Activated CD4-positive, alpha-beta T cell treated with anti-CD3 and anti-CD28 coated beads for 4 hours (primary cell): ENCODE data around the gene CORO1C.

Source experiments
- DNase-seq, 2 donors: peaks; one replicate each; pipeline ENCODE4 v3.0.0-alpha.2; 2020

CORO1C gene

GRCh38 chr12:108646600-108647579 is 84.4 kb downstream of the CORO1C start:
- no peak for DNase-seq

- no peak for DNase-seq
Measured at GRCh38 chr12:108645686-108646599, 85.4 kb downstream of the CORO1C start.

GRCh38 chr12:108644811-108645120 is 86.6 kb downstream of the CORO1C start:
- DNase-seq, result no peak

GRCh38 chr12:108643941-108644810 is 87.1 kb downstream of the CORO1C start:
- no peak for DNase-seq

GRCh38 chr12:108642899-108643654 is 88.2 kb downstream of the CORO1C start:
- DNase-seq, result no peak

GRCh38 chr12:108642269-108642870 is 88.9 kb downstream of the CORO1C start:
- no peak for DNase-seq

- no peak for DNase-seq
Measured at GRCh38 chr12:108641446-108642268, 89.7 kb downstream of the CORO1C start.

GRCh38 chr12:108640802-108641445 is 90.4 kb downstream of the CORO1C start:
- no peak for DNase-seq

- DNase-seq, result no peak
Measured at GRCh38 chr12:108638997-108639822, 92.1 kb downstream of the CORO1C start.

- no peak for DNase-seq
Measured at GRCh38 chr12:108638141-108638827, 93.0 kb downstream of the CORO1C start.

- no peak for DNase-seq
Measured at GRCh38 chr12:108637222-108637971, 93.9 kb downstream of the CORO1C start.

- no peak for DNase-seq
Measured at GRCh38 chr12:108635997-108636808, 95.1 kb downstream of the CORO1C start.

GRCh38 chr12:108635201-108635996 is 95.9 kb downstream of the CORO1C start:
- peak in 1 of 2 donors; percentile 39 for DNase-seq

- DNase-seq, result peak; percentile 37 to 53
Measured at GRCh38 chr12:108634341-108634751, 97.0 kb downstream of the CORO1C start.

GRCh38 chr12:108633534-108634248 is 97.6 kb downstream of the CORO1C start, which contains the start of gene SELPLG:
Gene SELPLG (minus strand): TSS chr12:108633894. CDS start chr12:108624307, 9,587 bp downstream.
- DNase-seq, result peak; percentile 78 to 81
